ENCODE results near the gene ROCK2.

The ROCK2 gene

DNA sequence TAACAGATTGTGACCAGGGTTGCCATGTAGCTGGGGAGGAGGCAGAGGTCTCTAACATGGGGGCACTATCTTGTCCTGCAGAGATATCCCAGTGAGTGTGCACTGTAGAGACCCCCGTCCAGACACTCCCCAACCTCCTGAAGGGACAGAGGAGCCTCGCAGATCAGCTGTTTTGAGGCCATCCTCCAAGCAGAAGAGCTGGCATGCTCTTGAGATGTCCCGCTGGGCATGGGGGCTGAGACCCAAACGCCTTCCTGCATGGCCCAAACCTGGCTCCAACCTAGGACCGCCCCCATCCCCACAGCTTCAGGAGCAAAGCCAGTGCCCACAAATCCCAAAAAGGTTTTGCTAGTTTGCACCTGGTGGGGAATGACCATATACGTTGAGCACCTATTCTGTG is 191.8 kb downstream of the ROCK2 start:
- no peak for DNase-seq (ENCODE audit: low read depth)
- TF ChIP-seq POLR2A (IDR thresholded peaks at IDR 0.05; ENCODE audit: extremely low read depth, insufficient read length) (no peak), MYC (IDR thresholded peaks at IDR 0.05; ENCODE audit: low read depth, low read length) (no peak), CTCF (IDR thresholded peaks at IDR 0.05; ENCODE audit: low read depth, low read length) (no peak), MAX (IDR thresholded peaks at IDR 0.05; ENCODE audit: low read depth, low read length) (no peak)
- no peak overlapping the region for H3K4me3 ChIP-seq (ENCODE audit: low read depth, low read length)

GRCh38 chr2:11147263-11147662 is 197.2 kb downstream of the ROCK2 start:
- H3K4me3 ChIP-seq (ENCODE audit: low read depth, low read length), result no peak overlapping the region
- no peak for DNase-seq (ENCODE audit: low read depth)
- TF ChIP-seq POLR2A (IDR thresholded peaks at IDR 0.05; ENCODE audit: extremely low read depth, insufficient read length) (no peak), MYC (IDR thresholded peaks at IDR 0.05; ENCODE audit: low read depth, low read length) (no peak)

- DNase-seq (ENCODE audit: low read depth), result no peak
- TF ChIP-seq MAX (IDR thresholded peaks at IDR 0.05; ENCODE audit: low read depth, low read length), result no peak
- no peak for TF ChIP-seq MYC (IDR thresholded peaks at IDR 0.05; ENCODE audit: low read depth, low read length)
- TF ChIP-seq CTCF (IDR thresholded peaks at IDR 0.05; ENCODE audit: low read depth, low read length), result no peak
- TF ChIP-seq POLR2A (IDR thresholded peaks at IDR 0.05; ENCODE audit: extremely low read depth, insufficient read length), result no peak
- H3K4me3 ChIP-seq (ENCODE audit: low read depth, low read length), result no peak overlapping the region
These were observed 198.4 kb downstream of the ROCK2 start for GRCh38 chr2:11146076-11146475.

DNA sequence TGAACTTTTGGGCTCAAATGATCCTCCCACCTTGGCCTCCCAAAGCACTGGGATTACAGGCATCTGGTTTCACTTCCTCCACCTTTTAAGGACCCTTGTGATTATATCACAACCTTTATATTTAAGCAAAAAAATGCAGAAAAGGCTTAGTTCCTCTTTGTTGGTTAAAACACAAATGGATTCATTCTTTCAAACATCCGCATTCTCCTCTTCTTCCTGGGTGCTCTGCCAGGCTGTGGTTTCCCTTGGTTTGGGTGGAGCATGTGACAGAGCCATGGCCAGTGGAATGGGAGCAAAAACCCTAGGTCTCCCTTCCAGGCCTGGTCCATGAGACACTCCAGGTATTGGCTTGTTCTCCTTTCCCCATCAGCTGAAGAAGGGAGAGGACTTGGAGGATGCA is 199.1 kb downstream of the ROCK2 start:
- no peak overlapping the region for H3K4me3 ChIP-seq (ENCODE audit: low read depth, low read length)
- no peak for TF ChIP-seq MAX (IDR thresholded peaks at IDR 0.05; ENCODE audit: low read depth, low read length)
- TF ChIP-seq CTCF (IDR thresholded peaks at IDR 0.05; ENCODE audit: low read depth, low read length), result no peak
- no peak for TF ChIP-seq POLR2A (IDR thresholded peaks at IDR 0.05; ENCODE audit: extremely low read depth, insufficient read length)
- no peak for TF ChIP-seq MYC (IDR thresholded peaks at IDR 0.05; ENCODE audit: low read depth, low read length)
- peak; percentile 64 for DNase-seq (ENCODE audit: low read depth)

- H3K4me3 ChIP-seq (ENCODE audit: low read depth, low read length), result no peak overlapping the region
- TF ChIP-seq CTCF (IDR thresholded peaks at IDR 0.05; ENCODE audit: low read depth, low read length), result no peak
- no peak for TF ChIP-seq MAX (IDR thresholded peaks at IDR 0.05; ENCODE audit: low read depth, low read length)
- no peak for TF ChIP-seq MYC (IDR thresholded peaks at IDR 0.05; ENCODE audit: low read depth, low read length)
- no peak for TF ChIP-seq POLR2A (IDR thresholded peaks at IDR 0.05; ENCODE audit: extremely low read depth, insufficient read length)
- DNase-seq (ENCODE audit: low read depth), result no peak
These were observed 199.7 kb downstream of the ROCK2 start for GRCh38 chr2:11144738-11145079.

DNA sequence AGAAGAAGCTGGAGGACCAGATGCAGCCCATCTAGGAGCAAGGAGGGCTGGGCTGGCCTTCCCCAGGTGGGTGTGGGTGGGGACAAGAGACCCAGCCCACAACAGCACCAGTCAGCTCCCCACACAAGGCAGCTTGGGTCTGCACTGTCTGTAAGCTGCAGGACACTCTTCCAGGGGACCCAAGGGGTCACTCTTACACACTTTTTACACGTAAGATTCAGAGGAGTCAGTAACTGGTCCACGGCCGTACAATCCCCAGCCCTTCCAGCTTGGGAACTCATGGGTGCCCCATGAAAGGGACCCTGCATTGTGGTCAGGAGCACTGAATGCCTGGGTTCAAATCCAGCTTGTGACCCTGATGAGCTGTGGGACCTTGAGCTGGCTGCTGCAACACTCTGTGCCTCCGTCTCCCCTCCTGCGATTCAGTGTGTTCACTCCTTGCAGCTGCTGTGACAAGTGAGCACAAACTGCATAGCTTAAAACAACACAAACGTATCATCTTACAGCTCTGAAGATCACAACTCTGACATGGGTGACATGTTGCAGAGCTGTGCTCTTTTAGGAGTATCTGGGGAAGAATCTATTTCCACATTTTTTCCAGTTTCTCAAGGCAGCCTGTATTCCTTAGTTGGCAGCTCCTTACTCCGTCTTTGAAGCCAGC is 200.2 kb downstream of the ROCK2 start:
- H3K4me3 ChIP-seq (ENCODE audit: low read depth, low read length), result no peak overlapping the region
- TF ChIP-seq MAX (IDR thresholded peaks at IDR 0.05; ENCODE audit: low read depth, low read length) (no peak), MYC (IDR thresholded peaks at IDR 0.05; ENCODE audit: low read depth, low read length) (no peak), POLR2A (IDR thresholded peaks at IDR 0.05; ENCODE audit: extremely low read depth, insufficient read length) (no peak), CTCF (IDR thresholded peaks at IDR 0.05; ENCODE audit: low read depth, low read length) (no peak)
- DNase-seq (ENCODE audit: low read depth), result no peak
